Activated CD4-positive, alpha-beta T cell treated with anti-CD3 and anti-CD28 coated beads, Interleukin-2, amount 50 U/mL, for 48 hours (primary cell): ENCODE data around the gene KNCN.
A peak's percentile ranks its signal among the peaks of the same experiment; 100 is the strongest.

Experiments used
- DNase-seq, 2 experiments: peaks; one replicate each; pipeline ENCODE4 v3.0.0-alpha.2; 2020

Gene KNCN

DNA sequence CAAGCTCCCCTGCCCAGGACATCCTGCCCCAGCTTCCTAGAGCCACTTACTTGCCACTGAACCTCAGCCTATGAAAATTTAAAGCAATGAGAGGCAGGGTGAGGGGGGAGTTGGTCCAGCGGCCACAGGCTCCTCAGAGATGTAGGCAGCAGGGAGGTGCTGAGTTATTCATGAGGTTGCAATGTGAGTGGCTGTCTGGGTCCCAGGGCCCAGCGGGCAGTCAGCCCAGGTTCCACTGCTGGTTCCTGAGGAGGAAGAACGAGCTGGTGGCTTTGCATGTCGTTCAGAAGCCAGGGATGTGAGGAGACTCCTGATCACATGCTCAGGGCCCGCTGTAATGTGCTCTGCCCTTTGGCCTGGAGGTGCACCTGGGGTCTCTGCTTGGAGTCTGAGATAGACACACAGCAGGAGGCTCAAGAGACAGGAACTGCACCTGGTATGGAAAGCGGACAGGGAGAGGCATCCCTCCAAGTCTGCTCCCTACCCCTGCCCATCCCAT, at the start of gene KNCN:
Gene KNCN, minus strand, starts transcription at position 51 of the 499 bp plus-strand sequence. CDS start 432 bp downstream, outside the sequence.
- no peak for DNase-seq

DNA sequence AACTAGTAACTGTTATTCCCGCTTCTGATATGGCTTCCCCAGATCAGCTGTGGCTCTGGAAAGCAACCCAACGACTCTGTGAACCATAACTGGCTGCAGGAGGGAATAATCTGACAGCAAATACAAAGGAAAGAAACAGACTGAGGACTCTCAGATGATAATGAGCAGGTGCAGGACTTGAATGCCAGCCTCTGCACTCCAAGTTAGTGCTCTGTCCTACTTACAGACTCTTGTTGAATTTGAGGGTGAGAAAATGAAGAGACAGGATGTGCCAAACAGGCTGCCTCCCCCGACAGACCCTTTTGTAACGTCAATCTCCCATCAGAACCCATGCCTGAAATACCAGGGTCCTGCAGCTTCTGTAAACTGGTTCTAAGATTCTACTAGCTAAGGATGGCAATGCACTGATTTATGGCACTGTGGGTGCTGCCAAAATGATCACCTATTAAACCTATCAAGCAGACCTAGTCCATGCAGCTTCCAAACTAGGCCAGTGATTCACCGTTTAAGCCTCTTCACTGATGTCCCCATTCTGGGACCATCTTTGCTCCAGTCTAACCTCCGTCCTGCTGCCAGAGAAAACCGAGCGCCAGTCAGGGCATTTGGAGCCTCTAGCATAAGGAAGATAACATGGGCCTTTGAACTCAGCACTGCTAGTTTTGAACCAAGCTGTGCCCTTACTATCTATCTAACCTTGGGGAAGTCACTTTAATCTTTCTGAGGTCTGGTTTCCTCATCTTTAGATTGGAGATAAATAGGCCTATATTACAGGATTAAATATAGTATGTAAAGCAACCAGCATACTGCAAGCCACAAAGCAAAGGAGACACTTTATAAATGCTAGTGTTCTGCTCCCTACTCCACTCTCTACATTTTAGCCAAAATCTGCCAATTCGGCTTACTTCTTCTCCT, 47.9 kb upstream of the KNCN start:
- no peak for DNase-seq

DNA sequence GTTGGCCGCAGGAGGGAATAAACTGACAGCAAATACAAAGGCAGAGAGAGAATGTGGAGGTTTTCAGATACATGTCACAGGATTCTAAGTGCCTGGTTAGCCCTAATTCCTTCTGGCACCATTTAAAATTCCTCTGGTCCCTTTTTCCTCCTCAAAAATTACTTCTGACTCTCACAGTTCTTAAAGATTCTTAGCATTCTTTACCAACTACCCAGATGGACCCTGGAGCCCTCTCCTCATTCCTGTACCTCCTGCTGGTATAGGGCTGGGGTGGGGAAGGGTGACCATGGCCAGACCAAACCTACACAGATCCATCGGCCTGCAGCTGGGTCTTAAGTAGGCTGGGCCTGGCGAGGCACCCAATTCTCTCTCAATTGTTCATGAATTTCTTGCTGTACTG, 45.4 kb upstream of the KNCN start:
- DNase-seq, result no peak

GRCh38 chr1:46596036-46596435, 44.6 kb upstream of the KNCN start:
- DNase-seq, result no peak

- peak in 1 of 2 experiments; percentile 41 for DNase-seq
Measured at GRCh38 chr1:46595127-46595526, 43.7 kb upstream of the KNCN start.

- no peak for DNase-seq
Measured at GRCh38 chr1:46594063-46594462, 42.6 kb upstream of the KNCN start.

DNA sequence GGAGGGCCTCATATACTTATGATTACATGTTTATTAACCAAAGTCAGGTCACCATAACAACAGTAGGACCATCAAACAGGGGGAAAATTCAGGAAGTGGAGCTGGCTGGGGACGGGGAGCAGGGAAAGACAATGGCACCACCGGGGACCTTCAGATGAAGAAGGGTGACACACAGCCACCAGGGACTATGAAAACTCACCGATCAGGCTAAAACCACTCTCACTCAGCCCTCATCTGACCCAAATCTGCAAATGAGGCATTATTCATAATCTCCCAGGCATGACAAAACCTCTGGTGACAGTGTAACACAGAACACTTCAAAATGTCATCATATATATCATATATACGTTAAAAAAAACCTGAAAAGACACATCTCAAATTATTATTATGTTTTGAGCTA, 41.4 kb upstream of the KNCN start:
- DNase-seq, result no peak

GRCh38 chr1:46589529-46589928, 38.1 kb upstream of the KNCN start:
- DNase-seq, result no peak

DNA sequence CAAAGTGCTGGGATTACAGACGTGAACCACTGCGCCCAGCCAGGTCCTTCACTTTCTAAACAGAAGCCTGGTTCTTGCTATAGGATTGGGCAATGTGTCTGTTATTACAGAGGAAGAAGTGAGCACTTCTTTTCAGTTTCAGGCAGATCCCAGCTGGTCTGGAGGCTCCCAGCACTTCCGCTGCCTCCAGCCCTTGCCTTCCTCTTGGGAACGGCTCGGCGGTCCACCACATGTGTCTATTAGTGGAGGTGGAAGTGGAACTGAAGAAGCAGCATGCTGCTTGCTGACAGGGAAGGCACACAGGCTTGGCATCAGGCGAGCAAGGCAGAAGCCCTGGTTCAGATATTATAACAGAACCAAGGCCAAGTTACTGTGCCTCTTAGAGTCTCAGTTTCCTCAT, 35.6 kb upstream of the KNCN start:
- DNase-seq, result no peak

GRCh38 chr1:46585312-46585938, 34.0 kb upstream of the KNCN start:
- no peak for DNase-seq

DNA sequence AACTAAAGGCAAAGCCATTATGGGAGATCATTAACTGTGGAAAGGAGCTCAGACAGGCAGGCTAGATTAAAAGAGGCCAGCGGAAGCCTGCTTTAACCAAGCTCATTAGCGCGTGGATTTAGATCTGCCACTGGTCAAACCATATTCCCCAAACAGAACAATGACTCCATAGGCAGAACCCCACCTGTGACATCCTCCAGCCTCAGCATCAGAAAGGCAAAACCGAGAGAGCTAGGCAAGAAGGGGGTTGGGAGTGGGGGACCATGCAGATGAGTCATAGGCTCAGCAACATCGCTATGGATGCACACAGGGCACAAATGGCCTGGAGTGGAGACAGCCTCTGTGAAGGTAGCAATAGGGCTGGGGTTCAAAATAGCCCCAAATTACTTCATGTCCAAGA, 32.0 kb upstream of the KNCN start:
- no peak for DNase-seq

DNA sequence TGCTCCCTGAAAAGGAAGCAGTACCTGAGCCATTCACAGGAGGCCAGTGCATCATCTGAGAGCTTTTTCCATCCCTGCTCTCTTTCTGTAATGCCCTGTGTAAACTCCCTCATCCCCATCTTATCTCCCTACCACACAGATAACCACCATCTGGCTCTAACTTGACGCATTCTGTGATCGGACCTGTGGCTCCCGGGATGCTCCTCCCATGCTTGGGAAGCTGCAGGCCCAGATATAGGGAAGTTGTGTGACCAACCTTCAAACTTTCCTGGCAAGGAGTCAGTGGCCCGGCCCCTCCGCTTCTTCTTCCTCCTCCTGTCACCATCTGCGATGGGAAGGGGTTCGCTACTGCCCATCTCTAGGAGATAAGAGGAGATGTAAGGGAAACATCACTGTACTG, 31.5 kb upstream of the KNCN start:
- DNase-seq, result no peak

GRCh38 chr1:46581681-46582455, 30.4 kb upstream of the KNCN start:
- no peak for DNase-seq

GRCh38 chr1:46580140-46580903, 28.9 kb upstream of the KNCN start:
- no peak for DNase-seq

DNA sequence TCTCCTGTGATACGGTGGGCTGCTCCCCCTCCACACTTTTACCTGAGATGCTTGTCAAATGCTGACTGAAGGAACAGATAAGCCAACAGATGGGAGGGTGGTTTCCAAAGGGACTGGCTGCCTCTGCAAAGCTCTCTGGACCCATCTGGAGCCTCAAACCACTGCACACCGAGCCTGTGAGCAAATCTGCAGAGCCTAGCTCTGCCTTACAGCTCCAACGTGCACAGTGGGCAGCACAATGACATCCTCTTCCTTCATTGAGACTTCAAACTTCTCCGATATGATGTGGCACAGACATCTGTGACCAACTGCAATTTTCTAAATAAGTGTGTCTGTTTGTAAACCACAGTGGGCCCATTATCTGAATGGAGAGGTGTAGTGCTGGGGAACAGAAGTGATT, 26.2 kb upstream of the KNCN start:
- DNase-seq, result no peak

DNA sequence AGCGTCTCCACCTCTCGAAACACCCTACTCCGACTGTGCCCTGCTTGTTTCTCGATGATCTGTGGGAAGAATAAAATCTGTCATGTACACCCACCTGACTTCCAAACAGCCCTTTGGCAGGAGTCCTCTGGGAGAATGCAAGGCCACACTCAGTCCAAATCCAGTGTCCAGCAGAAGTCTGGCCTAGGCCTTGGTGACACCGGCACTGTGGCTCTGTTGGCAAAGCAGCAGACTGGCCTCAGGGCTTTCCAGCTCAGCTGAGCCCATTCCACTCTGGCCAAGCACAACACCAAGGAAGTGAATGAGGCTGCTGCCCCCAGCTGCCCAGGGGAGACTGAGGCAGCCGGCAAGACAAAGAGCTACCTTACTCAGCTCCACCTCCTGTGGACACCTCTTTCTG, 25.1 kb upstream of the KNCN start:
- DNase-seq, result no peak

GRCh38 chr1:46575778-46576177, 24.3 kb upstream of the KNCN start:
- no peak for DNase-seq

- DNase-seq, result no peak
Measured at GRCh38 chr1:46575300-46575699, 23.9 kb upstream of the KNCN start.

GRCh38 chr1:46571691-46572225, 20.3 kb upstream of the KNCN start:
- DNase-seq, result no peak

GRCh38 chr1:46569884-46570725, 18.7 kb upstream of the KNCN start:
- DNase-seq, result no peak

GRCh38 chr1:46569116-46569515, 17.7 kb upstream of the KNCN start:
- no peak for DNase-seq
